Measurements from ENCODE around the gene MAP3K15.

MAP3K15 gene, protein sequence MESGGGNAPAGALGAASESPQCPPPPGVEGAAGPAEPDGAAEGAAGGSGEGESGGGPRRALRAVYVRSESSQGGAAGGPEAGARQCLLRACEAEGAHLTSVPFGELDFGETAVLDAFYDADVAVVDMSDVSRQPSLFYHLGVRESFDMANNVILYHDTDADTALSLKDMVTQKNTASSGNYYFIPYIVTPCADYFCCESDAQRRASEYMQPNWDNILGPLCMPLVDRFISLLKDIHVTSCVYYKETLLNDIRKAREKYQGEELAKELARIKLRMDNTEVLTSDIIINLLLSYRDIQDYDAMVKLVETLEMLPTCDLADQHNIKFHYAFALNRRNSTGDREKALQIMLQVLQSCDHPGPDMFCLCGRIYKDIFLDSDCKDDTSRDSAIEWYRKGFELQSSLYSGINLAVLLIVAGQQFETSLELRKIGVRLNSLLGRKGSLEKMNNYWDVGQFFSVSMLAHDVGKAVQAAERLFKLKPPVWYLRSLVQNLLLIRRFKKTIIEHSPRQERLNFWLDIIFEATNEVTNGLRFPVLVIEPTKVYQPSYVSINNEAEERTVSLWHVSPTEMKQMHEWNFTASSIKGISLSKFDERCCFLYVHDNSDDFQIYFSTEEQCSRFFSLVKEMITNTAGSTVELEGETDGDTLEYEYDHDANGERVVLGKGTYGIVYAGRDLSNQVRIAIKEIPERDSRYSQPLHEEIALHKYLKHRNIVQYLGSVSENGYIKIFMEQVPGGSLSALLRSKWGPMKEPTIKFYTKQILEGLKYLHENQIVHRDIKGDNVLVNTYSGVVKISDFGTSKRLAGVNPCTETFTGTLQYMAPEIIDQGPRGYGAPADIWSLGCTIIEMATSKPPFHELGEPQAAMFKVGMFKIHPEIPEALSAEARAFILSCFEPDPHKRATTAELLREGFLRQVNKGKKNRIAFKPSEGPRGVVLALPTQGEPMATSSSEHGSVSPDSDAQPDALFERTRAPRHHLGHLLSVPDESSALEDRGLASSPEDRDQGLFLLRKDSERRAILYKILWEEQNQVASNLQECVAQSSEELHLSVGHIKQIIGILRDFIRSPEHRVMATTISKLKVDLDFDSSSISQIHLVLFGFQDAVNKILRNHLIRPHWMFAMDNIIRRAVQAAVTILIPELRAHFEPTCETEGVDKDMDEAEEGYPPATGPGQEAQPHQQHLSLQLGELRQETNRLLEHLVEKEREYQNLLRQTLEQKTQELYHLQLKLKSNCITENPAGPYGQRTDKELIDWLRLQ (N-terminal part only)

DNA sequence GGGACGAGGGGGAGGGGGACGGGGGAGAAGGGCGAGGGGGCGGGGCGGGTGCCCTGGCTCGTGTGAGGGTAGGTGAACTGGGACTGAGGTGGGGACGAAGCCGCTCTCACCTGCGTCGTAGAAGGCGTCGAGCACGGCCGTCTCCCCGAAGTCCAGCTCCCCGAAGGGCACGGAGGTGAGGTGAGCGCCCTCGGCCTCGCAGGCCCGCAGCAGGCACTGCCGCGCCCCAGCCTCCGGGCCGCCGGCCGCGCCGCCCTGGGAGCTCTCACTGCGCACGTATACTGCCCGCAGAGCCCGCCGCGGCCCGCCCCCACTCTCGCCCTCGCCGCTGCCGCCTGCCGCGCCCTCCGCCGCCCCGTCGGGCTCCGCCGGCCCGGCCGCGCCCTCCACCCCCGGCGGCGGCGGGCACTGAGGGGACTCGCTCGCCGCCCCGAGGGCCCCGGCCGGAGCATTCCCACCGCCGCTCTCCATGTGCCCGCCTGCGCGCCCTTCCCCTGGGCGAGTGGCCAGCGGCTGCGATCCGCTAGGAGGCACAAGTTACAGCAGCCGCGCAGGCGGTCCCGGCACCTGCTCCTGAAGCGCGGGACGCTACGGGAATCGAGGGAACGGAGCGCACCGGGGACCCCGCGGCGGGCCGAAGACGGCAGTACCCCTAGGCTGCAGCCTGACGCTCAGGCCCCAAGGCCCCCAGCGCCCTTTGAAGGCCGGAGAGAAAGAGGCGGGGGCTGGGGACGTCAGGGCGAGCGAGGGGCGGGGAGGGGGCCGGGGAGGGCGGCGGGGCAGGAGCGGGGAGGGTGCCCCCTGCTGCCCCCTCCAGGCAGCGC is at the start of gene MAP3K15:
Gene MAP3K15, minus strand, starts transcription at position 718 of the 824 bp plus-strand sequence. Its CDS starts 247 bp downstream, at position 471.
- DNase-seq (ENCODE audit: low read depth, low spot score), result no peak

DNA sequence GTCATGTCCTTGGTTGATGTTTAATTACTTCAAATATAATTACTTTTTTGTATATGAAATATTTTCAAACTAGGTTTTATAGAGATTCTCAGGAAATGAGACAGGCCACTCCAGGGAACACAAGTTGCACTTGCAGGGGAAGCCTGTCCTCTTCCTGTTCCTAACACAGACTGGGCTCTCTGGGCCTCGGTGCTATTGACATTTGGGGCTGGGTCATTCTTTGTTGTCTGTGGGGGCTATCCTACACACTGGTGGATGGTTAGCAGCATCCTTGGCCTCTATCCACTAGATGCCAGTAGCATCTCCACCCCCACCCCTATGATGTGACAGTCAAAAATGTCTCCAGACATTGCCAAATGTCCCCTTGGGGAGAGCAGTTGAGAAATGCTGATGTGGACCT is 49.3 kb upstream of the MAP3K15 start:
- DNase-seq (ENCODE audit: low read depth, low spot score), result no peak

DNA sequence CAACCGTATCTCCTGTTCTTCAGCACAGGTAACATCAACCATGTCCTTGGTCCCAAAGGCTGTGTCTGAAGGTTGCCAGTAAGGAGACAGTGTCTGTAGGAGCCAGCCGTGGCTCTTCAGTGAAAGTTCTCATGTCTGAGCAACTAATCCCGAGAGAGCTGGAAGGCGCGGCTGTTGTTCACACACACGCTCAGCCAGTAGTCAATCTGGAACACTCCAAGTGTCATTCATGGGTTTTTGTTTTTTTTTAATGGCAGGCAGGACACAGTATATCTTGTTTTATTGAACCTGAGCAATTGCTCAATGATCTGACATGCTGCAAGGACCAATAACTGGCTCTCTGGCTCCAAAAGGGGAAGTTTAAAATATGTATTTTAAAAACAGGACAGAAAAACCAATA is 48.4 kb upstream of the MAP3K15 start:
- no peak for DNase-seq (ENCODE audit: low read depth, low spot score)

DNA sequence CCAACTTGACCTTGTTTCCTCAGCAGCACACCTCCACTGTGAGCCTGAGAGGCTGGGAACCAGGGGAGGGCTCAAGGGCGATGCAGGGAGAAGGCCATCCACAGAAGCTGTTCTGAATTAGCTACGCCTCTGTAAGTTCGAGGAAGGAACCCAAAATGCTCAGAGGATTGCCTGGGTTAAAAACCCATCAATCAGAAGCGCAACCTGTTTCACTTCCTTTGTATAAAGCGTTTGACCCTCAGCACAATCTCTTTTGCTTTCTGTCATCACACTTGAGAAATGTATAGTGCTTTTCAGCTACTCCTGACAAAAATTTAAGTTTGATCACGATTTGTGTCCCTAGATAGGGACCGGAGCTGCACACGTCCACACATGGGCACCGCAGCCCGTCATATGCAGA is 48.0 kb upstream of the MAP3K15 start:
- DNase-seq (ENCODE audit: low read depth, low spot score), result no peak

DNA sequence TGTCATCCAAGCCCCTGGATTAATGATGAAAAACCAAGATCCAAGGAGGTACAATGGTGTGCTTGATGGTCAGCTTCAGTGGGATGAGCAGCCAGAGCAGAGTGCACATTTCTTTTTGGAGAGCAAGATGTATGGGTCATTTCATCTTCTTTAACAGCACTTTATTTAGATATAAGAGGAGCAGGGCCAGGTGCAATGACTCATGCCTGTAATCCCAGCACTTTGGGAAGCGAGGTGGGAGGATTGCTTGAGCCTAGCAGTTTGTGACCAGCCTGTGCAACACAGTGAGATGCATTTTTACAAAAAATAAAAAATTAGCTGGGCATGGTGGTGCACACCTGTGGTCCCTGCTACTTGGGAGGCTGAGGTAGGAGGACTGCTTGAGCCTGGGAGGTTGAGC is 45.3 kb upstream of the MAP3K15 start:
- no peak for DNase-seq (ENCODE audit: low read depth, low spot score)

DNA sequence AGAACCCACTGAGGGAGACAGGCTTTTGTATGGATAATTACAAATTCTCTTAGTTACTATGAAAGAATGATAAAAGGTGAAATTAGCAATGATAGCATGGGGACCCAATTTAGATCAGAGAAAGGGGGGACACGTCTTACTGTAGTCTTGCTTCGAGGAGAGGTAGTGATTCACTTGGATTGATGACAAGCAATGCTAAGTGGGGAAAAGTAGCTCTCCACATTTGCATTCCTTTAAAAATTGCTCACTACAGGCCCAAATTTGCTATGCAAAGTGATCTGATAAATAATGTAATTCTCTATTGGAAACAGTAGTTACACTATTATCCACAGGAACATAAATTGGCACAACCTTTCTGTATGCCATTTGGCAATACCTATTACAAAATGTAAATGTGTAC is 42.5 kb upstream of the MAP3K15 start:
- no peak for DNase-seq (ENCODE audit: low read depth, low spot score)

DNA sequence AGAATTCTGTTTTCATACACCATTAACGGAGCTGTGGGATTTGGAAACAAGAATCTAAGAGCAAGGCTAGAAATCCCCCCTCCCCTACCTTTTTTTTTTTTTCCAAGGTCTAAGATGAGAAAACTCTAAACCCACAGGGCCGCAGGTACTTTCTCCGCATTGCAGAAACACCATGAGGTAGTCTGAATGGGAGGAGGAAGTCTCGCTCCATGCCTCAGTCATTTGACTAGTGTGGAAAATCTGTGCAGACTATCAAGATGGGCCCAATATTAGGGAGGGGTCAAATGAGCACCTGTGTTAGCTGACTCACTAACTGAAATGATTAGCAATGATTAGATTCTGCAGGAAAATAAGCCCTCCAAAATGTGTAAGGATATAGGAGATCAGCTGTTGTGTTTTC is 40.9 kb upstream of the MAP3K15 start:
- no peak for DNase-seq (ENCODE audit: low read depth, low spot score)

DNA sequence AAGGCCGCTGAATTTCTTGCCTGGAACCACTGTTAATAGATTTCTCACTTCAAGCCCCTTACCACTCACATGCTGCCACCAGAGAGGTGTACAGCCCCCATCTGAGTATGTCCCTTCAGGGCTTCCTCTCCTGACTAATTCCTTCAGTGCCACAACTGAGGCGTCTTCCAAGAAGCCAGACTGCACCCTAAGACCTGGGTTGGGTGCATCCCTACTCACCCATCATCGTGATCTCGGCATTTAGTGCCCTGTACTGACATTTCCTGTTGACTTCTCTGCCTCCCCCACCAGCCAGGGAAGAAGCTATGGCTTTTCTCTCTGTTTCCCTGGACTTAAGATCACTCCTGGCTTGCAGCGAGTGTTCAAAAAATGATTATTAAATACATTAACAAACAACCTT is 40.4 kb upstream of the MAP3K15 start:
- no peak for DNase-seq (ENCODE audit: low read depth, low spot score)

DNA sequence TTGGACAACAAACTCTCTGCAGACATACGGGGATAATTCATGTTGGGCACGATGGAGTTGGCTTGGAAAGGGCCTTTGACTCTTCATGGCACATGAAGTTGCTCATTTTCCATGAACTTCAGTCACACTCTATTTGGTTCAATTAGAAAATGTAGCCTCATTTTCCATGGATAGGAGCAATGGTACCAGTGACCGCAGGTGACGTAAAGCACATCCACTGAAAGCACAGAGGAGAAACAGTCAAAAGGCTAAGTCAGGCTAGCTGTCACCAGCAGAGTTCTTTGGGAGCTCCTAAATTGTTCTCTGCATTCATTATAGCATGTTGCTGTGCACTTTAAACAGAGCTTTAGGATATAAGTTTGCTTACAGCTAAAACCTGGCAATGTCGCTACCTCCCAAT is 39.9 kb upstream of the MAP3K15 start:
- DNase-seq (ENCODE audit: low read depth, low spot score), result no peak

DNA sequence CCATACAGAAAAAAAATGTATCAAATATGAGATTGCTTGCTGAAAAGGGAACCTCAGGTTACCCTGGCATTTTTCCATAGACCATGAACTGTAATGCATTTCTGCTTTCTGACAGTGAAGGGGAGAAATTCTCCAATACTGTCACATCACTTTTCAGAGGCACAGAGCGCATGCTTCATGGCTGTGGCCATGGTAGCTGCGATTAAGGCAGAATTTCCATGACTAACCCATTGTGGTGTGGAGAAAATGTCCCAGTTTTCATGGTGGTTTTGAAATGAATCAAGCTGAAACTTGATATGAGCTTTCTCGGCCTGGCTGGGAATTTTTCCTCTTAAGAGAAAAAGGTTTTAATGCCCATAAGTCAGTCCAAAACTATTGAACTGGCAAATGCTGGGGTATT is 39.5 kb upstream of the MAP3K15 start:
- DNase-seq (ENCODE audit: low read depth, low spot score), result no peak

DNA sequence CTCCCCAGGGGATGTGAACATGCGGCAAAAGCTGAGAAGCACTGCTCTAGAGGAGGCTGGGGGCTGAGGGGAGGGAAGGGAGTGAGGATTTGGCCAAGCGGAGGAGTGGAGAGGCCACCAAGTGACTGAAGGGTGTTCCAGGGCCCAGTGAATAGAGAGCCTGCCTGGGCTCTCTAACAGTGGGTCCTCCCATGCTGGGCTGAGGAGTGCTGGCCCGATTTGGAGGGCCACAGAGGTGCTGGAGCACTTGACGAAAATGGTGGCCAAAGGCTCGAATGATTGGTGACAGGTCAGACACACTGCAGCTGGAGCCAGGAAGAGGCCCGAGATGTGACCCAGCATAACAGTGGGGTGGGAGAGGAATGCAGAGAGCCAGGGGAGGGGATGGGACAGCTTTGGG is 37.5 kb upstream of the MAP3K15 start:
- no peak for DNase-seq (ENCODE audit: low read depth, low spot score)

DNA sequence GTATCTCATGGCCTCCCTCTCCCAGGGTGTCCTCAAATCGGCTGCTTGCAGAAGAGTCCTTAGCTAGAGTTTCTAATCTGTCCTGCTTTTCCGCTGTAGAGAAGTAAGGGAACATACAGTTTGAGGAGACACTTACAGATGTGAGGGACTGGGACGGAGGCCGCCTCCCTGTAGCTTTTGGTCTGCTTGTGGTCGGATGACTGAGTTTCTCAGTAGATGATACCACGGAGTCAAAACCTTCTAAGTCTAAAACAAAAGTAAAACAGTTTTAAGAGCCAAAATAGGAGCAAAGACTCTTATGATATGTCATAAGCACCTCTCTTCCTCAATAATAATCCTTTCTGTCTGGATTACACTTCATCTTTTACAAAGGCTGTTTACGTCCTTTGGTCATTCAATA is 34.5 kb upstream of the MAP3K15 start:
- no peak for DNase-seq (ENCODE audit: low read depth, low spot score)

DNA sequence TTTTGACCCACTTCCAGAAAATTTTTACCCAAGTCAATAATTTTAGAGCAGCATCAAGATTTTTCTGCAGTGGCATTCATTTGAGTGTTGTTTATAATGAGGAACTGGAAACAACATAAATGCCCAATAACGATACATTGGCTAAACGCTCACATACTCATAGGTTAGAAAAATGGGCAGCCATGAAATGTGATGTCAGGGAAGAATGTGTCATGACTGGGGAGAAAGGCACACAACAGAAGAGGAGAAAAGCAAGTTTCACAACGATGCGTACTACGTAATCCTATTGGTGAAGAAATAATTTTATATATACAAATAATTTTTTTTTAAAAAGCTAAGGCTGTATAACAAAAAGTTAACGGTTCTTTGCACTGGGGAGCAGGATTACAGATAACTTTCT is 33.6 kb upstream of the MAP3K15 start:
- no peak for DNase-seq (ENCODE audit: low read depth, low spot score)

DNA sequence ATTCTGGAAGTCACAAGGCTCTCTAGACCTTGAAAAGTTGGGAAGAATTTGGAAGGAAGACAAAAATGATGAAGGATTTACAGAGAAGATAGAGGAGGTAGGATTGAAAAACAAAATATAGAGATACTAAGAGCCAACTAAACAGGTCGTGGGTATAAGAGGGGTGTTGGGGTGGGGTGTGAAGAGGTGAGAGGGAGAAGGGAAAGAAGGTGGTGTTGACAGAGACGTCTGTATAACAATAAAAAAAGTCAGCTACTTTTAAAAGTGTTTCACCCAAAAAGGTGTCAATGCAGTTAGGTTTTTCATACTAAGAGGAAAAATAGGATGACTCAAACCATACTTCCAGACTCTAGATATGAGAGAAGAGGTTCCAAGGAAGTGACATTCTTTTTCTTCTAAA is 33.0 kb upstream of the MAP3K15 start:
- no peak for DNase-seq (ENCODE audit: low read depth, low spot score)

DNA sequence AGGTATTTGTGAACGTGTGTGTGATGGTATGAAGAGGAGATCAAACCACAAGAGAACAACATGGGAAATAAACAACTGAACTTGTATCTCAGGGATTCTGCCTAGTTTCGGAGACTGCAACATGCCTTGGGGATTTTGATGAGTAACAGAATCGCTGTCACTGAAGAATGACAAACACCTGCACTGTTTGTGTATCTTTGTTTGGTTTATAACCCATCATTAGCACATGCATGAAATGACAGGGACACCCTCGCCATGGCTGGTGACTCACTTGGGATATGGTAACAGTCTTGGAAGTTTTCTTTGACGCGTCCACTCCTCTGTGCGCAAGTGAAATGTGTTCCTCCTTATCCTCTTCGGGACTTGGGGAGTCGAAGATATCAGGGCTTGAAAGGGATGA is 30.3 kb upstream of the MAP3K15 start:
- no peak for DNase-seq (ENCODE audit: low read depth, low spot score)

DNA sequence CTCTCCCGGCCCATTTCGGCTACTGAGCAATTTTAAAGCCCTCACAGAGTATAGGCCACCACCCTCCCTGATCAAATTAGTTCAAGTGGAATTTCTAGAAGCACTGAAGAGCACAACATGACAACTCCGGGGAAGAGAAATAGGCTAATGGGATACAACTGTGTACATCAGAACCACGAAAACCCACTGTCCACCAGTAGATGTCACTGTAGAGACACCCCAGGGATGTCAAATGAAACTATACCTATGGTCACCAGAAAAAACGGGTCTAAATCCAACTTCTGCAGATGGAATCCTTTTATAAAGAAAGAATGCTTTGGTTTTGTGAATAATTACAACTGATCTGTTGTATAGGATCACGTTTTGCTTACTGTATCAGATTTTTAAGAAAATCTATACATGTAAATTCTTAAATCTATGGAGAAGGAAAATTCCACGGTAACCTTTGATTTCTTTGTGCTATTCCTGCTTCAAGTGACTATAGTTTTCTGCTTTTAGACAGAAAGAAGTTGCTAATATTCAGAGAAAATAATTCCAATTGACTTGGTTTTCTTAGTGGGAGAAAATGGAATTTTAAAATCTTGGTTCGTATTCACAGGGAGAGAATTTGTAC is 29.5 kb upstream of the MAP3K15 start:
- DNase-seq (ENCODE audit: low read depth, low spot score), result no peak

DNA sequence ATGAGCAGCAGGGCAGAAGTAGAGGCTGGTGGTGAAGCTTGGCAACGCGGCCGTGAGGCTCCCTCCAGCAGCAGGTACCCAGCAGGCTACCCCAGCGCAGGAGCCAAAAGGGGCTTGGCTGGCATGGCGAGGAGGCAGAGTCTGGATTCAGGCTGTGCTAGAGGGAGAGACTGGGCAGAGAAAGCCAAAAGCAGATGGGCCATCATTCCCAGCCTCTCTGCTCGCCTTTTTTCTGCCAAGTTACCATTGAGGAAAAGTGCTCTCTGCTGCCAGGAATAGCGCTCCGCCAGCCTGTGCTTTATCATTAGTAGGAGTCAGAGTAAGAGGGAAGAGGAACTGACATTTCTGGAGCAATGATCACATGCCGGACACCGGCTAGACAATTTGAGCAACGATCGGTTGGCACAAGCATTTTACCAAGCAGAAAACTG is 28.7 kb upstream of the MAP3K15 start:
- DNase-seq (ENCODE audit: low read depth, low spot score), result no peak

DNA sequence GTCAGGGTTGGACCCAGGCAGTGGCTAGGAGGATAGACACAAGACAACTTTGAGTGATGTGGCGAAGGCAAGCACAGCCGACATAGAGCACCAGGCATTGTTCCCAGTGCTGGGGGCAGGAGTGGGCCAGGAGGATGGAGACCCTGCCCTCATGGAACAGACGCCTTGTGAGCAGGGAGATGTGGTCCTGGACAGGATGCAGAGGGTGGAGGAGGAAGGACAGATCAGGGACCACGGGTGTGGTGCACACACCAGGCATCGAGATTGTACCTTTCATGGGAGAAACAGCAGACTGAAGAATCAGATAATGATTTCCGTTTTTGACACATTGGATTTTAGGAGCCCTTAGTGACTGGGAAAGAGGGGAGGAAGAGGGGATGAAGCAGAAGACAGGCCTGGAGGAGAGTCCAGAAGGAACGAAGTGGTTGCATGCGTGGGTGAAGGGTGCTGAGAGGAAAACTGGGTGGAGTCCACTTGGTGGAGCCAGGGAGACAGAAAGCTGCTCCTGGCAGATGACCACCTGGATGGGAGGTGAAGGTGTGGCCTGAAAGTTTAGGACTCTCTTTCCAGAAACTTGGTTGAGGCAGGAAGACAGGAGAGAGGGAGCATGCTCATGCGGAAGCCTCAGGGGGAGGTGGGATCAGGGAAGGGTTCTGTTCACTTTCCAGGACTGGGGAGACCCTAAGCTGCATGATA is 27.9 kb upstream of the MAP3K15 start:
- DNase-seq (ENCODE audit: low read depth, low spot score), result no peak

DNA sequence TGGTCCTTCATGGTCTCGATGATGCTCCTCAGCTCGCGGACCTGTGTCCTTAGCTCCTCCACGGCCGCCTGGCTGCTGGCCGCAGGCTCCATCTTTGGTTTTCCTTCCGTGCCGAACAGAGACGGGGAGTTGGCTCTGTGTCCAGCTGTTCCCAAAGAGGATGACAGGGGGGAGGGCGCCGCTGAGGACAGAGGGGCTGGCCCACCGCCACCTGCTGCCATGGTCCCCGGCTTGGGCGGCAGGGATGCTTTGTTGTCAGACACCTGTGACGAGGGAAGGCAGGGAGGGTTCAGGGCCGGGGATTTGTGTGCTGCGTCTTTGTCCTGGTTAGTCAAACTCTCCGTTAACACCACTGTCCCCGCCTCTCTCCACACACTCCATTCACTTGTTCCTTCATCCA is 26.6 kb upstream of the MAP3K15 start:
- no peak for DNase-seq (ENCODE audit: low read depth, low spot score)

DNA sequence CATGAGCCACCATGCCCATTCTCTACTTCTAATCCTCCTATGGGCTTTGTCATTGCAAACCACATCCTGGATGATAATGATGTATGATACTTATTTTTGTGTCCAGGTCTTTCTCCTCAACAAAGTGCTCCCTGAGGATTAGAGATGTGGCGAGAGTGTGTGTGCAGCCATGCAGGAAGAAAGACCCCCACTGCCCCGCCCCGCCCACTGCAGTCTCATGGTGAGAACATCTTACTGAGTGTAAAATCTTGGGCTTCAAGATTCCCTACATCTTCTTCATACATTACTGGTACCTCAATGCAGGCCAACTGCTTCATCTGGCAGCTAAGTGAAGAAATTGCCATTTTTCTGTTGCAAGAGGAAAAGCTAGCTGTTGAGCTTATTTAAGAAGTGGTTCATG is 25.9 kb upstream of the MAP3K15 start:
- no peak for DNase-seq (ENCODE audit: low read depth, low spot score)

Data from iPS DF 19.7 (cell line).